ENCODE data around the gene MYLK4.
"Not testable (repeated sequence)": the region's sequence is repeated elsewhere in the genome, so short reads cannot be mapped to it uniquely, and the experiment has no call there.

The MYLK4 gene

DNA sequence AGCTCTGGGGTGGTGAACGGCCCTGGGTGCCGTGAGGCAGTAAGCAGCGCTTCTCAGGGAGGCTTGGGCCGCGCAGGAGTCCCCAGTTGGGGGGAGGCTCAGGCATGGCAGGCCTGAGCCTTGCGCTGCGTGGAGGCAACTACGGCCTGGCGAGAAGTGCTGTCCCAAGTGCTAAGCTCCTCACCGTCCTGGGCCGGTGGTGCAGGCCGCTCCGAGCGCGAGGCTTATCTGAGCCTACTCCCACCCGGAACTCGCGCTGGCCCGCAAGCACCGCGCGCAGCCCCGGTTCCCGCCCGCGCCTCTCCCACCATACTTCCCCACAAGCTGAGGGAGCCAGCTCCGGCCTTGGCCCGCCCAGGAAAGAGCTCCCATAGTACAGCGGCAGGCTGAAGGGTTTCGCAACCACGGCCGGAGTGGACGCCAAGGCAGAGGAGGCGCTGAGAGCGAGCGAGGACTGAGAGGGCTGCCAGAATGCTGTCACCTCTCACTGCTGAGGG, 12.7 kb upstream of the MYLK4 start:
- no peak overlapping the region for H2AK5ac ChIP-seq (ENCODE audit: low read length, severe bottlenecking)
- no peak overlapping the region for H3K27ac ChIP-seq (ENCODE audit: low read length, poor library complexity, severe bottlenecking)
- H3K14ac ChIP-seq (ENCODE audit: low read length in 2 of 2), result no peak overlapping the region
- H2BK5ac ChIP-seq (ENCODE audit: low read depth, low read length, poor library complexity, severe bottlenecking), result no peak overlapping the region
- H4K91ac ChIP-seq (ENCODE audit: low read length), result no peak overlapping the region
- no peak overlapping the region for H3K4ac ChIP-seq (ENCODE audit: low read depth in 1 of 2, low read length in 2 of 2)
- no peak overlapping the region for H3K9ac ChIP-seq (ENCODE audit: low read length)
- H2AFZ ChIP-seq (ENCODE audit: low read depth, low read length), result no peak overlapping the region
- DNase-seq, result no peak
- H3K18ac ChIP-seq (ENCODE audit: low read depth in 1 of 2, low read length in 2 of 2), result no peak overlapping the region
- no peak overlapping the region for H2BK15ac ChIP-seq (ENCODE audit: low read depth, poor library complexity, severe bottlenecking)
- no peak overlapping the region for H2BK120ac ChIP-seq (ENCODE audit: low read depth, low read length)
- WGBS, result 96% methylated on average over 32 of the region's 36 CpGs
- H3K23ac ChIP-seq (ENCODE audit: low read length in 2 of 2), result no peak overlapping the region
- no peak overlapping the region for H2BK12ac ChIP-seq (ENCODE audit: low read length in 2 of 2)
- H3K9me3 ChIP-seq (ENCODE audit: control insufficient read depth, low read length), result no peaks in the 10 kb centered on the region
- peaks cover 2% of the 10 kb centered on the region for H3K79me1 ChIP-seq (replicated peaks; ENCODE audit: low read length, poor library complexity, severe bottlenecking)
- no peaks in the 10 kb centered on the region for H3K27me3 ChIP-seq (ENCODE audit: control insufficient read depth in 1 of 2, insufficient read depth in 1 of 2, low read length in 2 of 2)
- no peak overlapping the region for H3K4me2 ChIP-seq (ENCODE audit: low read length, poor library complexity, severe bottlenecking)
- H4K8ac ChIP-seq (ENCODE audit: low read length), result no peak overlapping the region
- H3K4me3 ChIP-seq (ENCODE audit: insufficient read depth in 1 of 2, low read depth in 1 of 2, low read length in 2 of 2), result peak overlapping the region in 1 of 2 experiments; percentile 27
- H3K36me3 ChIP-seq (ENCODE audit: control insufficient read depth in 1 of 2, insufficient read depth in 2 of 2, low read depth in 1 of 2, low read length in 2 of 2), result peaks cover 0 to 6% of the 10 kb centered on the region in 2 experiments
- peaks cover 9% of the 10 kb centered on the region for H3K4me1 ChIP-seq (ENCODE audit: control insufficient read depth, insufficient read depth, low read depth, low read length)

DNA sequence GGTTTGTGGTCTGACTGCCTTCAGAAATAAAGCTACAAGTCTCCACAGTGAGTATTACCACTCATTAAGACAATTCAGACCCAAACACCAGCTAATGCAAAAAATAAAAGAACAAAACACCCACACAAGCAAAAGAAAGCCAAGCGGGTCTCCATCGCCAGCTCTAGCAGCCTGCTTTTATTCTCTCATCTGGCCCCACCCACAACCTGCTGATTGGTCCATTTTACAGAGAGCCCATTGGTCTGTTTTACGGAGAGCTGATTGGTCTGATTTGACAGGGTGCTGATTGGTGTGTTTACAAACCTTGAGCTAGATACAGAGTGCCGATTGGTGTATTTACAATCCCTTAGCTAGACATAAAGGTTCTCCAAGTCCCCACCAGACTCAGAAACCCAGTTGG, 12.1 kb upstream of the MYLK4 start:
- H2AFZ ChIP-seq (ENCODE audit: low read depth, low read length); H2BK15ac ChIP-seq (ENCODE audit: low read depth, poor library complexity, severe bottlenecking); H3K9ac ChIP-seq (ENCODE audit: low read length); DNase-seq; H2BK12ac ChIP-seq (ENCODE audit: low read length in 2 of 2); H2BK5ac ChIP-seq (ENCODE audit: low read depth, low read length, poor library complexity, severe bottlenecking); H3K4me1 ChIP-seq (ENCODE audit: control insufficient read depth, insufficient read depth, low read depth, low read length); H4K91ac ChIP-seq (ENCODE audit: low read length); H3K9me3 ChIP-seq (ENCODE audit: control insufficient read depth, low read length); H2BK120ac ChIP-seq (ENCODE audit: low read depth, low read length); H3K4me3 ChIP-seq (ENCODE audit: insufficient read depth in 1 of 2, low read depth in 1 of 2, low read length in 2 of 2); H4K8ac ChIP-seq (ENCODE audit: low read length); H3K27me3 ChIP-seq (ENCODE audit: control insufficient read depth in 1 of 2, insufficient read depth in 1 of 2, low read length in 2 of 2); H3K18ac ChIP-seq (ENCODE audit: low read depth in 1 of 2, low read length in 2 of 2); H3K4ac ChIP-seq (ENCODE audit: low read depth in 1 of 2, low read length in 2 of 2); H3K79me1 ChIP-seq (replicated peaks; ENCODE audit: low read length, poor library complexity, severe bottlenecking); H3K4me2 ChIP-seq (ENCODE audit: low read length, poor library complexity, severe bottlenecking); H2AK5ac ChIP-seq (ENCODE audit: low read length, severe bottlenecking); H3K23ac ChIP-seq (ENCODE audit: low read length in 2 of 2); H3K36me3 ChIP-seq (ENCODE audit: control insufficient read depth in 1 of 2, insufficient read depth in 2 of 2, low read depth in 1 of 2, low read length in 2 of 2); H3K14ac ChIP-seq (ENCODE audit: low read length in 2 of 2); H3K27ac ChIP-seq (ENCODE audit: low read length, poor library complexity, severe bottlenecking): not testable (repeated sequence)
- 100% methylated on average over 4 of the region's 4 CpGs for WGBS

DNA sequence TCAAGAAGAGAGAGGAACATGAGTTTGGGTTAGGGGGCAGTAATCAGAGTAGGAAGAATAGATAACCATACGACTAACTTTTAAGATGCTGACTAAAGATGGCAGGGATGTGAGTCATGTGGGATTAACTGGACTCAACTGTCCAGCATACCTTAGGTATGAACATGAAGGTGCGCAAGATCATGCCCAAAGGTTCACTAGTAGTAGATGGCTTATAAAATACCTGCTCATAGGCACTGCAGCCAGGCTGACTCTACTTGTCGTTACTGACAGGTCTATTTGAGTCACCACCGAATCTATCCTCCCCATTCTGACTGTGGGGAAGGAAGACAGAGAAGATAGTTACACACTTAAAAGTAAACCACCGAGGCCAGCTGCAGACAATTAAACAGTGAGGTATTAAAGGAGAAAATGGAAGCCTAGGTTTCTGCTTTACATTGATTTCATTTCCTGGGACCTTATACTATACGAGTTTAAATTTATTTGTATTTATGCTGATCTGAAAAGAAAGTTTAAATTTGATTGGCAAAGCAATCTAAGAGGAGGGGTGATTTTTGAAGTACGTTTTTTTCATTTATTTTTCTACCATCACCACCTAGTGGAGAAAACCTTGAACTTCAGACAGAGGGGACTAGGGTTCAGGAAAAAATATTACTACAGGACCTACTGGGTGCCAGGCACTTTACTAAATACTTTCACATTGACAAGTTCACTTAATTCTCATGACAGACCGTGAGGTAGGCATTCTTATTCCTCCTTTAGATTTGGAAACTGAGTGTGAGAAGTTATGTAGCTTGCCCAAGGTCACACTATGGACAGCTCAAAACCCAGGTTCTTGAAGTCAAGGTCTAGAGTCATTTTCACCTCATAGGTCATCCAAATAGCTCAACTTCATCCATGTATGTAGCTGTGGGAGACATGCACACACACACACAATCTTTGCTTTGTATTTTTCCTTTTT, 10.4 kb upstream of the MYLK4 start:
- no peak overlapping the region for H4K91ac ChIP-seq (ENCODE audit: low read length)
- H3K27me3 ChIP-seq (ENCODE audit: control insufficient read depth in 1 of 2, insufficient read depth in 1 of 2, low read length in 2 of 2), result no peaks in the 10 kb centered on the region
- no peak overlapping the region for H3K27ac ChIP-seq (ENCODE audit: low read length, poor library complexity, severe bottlenecking)
- H4K8ac ChIP-seq (ENCODE audit: low read length), result no peak overlapping the region
- H3K4me1 ChIP-seq (ENCODE audit: control insufficient read depth, insufficient read depth, low read depth, low read length), result peaks cover 3% of the 10 kb centered on the region
- no peak overlapping the region for H2AFZ ChIP-seq (ENCODE audit: low read depth, low read length)
- H2BK5ac ChIP-seq (ENCODE audit: low read depth, low read length, poor library complexity, severe bottlenecking), result no peak overlapping the region
- no peak overlapping the region for H3K9ac ChIP-seq (ENCODE audit: low read length)
- WGBS, result 94% methylated on average over 7 of the region's 8 CpGs
- DNase-seq, result no peak
- no peak overlapping the region for H2BK120ac ChIP-seq (ENCODE audit: low read depth, low read length)
- H3K23ac ChIP-seq (ENCODE audit: low read length in 2 of 2), result no peak overlapping the region
- H3K36me3 ChIP-seq (ENCODE audit: control insufficient read depth in 1 of 2, insufficient read depth in 2 of 2, low read depth in 1 of 2, low read length in 2 of 2), result peaks cover 0 to 6% of the 10 kb centered on the region in 2 experiments
- H2BK12ac ChIP-seq (ENCODE audit: low read length in 2 of 2), result no peak overlapping the region
- no peak overlapping the region for H3K4ac ChIP-seq (ENCODE audit: low read depth in 1 of 2, low read length in 2 of 2)
- no peak overlapping the region for H2AK5ac ChIP-seq (ENCODE audit: low read length, severe bottlenecking)
- no peak overlapping the region for H3K14ac ChIP-seq (ENCODE audit: low read length in 2 of 2)
- no peak overlapping the region for H2BK15ac ChIP-seq (ENCODE audit: low read depth, poor library complexity, severe bottlenecking)
- no peaks in the 10 kb centered on the region for H3K9me3 ChIP-seq (ENCODE audit: control insufficient read depth, low read length)
- no peak overlapping the region for H3K18ac ChIP-seq (ENCODE audit: low read depth in 1 of 2, low read length in 2 of 2)
- no peak overlapping the region for H3K4me2 ChIP-seq (ENCODE audit: low read length, poor library complexity, severe bottlenecking)
- no peak overlapping the region for H3K4me3 ChIP-seq (ENCODE audit: insufficient read depth in 1 of 2, low read depth in 1 of 2, low read length in 2 of 2)
- peaks cover 2% of the 10 kb centered on the region for H3K79me1 ChIP-seq (replicated peaks; ENCODE audit: low read length, poor library complexity, severe bottlenecking)

DNA sequence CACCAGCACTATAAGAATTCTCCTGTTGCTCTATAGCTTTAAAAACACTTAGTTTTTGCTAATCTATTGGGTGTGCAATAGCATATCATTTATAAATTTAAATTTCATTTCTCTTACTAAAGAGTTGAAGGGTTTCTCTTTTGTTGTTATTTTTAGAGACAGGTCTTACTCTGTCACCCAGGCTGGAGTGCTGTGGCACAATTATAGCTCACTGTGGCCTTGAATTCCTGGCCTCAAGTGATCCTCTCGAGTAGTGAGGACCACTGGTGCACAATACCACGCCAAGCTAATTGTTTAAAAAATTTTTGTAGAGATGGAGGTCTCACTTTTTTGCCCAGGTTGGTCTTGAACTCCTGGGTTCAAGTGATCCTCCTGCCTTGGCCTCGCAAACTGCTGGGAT, 8.3 kb upstream of the MYLK4 start:
- 73% methylated on average over 3 of the region's 3 CpGs for WGBS
- no peak overlapping the region for H3K14ac ChIP-seq (ENCODE audit: low read length in 2 of 2)

More for the DNA sequence above, 8.3 kb upstream of the MYLK4 start:
- H3K27ac ChIP-seq (ENCODE audit: low read length, poor library complexity, severe bottlenecking), result no peak overlapping the region
- no peak overlapping the region for H2BK12ac ChIP-seq (ENCODE audit: low read length in 2 of 2)
- no peak overlapping the region for H2BK15ac ChIP-seq (ENCODE audit: low read depth, poor library complexity, severe bottlenecking)
- H2BK120ac ChIP-seq (ENCODE audit: low read depth, low read length), result no peak overlapping the region
- H3K9ac ChIP-seq (ENCODE audit: low read length), result no peak overlapping the region
- H4K91ac ChIP-seq (ENCODE audit: low read length), result no peak overlapping the region
- H4K8ac ChIP-seq (ENCODE audit: low read length), result no peak overlapping the region
- H3K9me3 ChIP-seq (ENCODE audit: control insufficient read depth, low read length), result no peaks in the 10 kb centered on the region
- no peaks in the 10 kb centered on the region for H3K27me3 ChIP-seq (ENCODE audit: control insufficient read depth in 1 of 2, insufficient read depth in 1 of 2, low read length in 2 of 2)
- no peak overlapping the region for H2BK5ac ChIP-seq (ENCODE audit: low read depth, low read length, poor library complexity, severe bottlenecking)
- H2AFZ ChIP-seq (ENCODE audit: low read depth, low read length), result no peak overlapping the region
- peaks cover 0 to 6% of the 10 kb centered on the region in 2 experiments for H3K36me3 ChIP-seq (ENCODE audit: control insufficient read depth in 1 of 2, insufficient read depth in 2 of 2, low read depth in 1 of 2, low read length in 2 of 2)
- H3K79me1 ChIP-seq (replicated peaks; ENCODE audit: low read length, poor library complexity, severe bottlenecking), result peaks cover 2% of the 10 kb centered on the region
- no peak overlapping the region for H3K4me2 ChIP-seq (ENCODE audit: low read length, poor library complexity, severe bottlenecking)
- no peak overlapping the region for H3K4ac ChIP-seq (ENCODE audit: low read depth in 1 of 2, low read length in 2 of 2)
- DNase-seq, result no peak
- no peak overlapping the region for H3K4me3 ChIP-seq (ENCODE audit: insufficient read depth in 1 of 2, low read depth in 1 of 2, low read length in 2 of 2)
- H3K4me1 ChIP-seq (ENCODE audit: control insufficient read depth, insufficient read depth, low read depth, low read length), result no peaks in the 10 kb centered on the region
- no peak overlapping the region for H3K23ac ChIP-seq (ENCODE audit: low read length in 2 of 2)
- H3K18ac ChIP-seq (ENCODE audit: low read depth in 1 of 2, low read length in 2 of 2), result no peak overlapping the region
- H2AK5ac ChIP-seq (ENCODE audit: low read length, severe bottlenecking), result no peak overlapping the region
